HEK293T (cell line): ENCODE measurements around the gene PARG.
"Not testable (repeated sequence)": the region's sequence is repeated elsewhere in the genome, so short reads cannot be mapped to it uniquely, and the experiment has no call there.

Experiments used
- BHLHE40 ChIP-seq: fragments of 450-650 bp; IDR thresholded peaks from 2 replicates; pipeline ENCODE4 v1.6.1; 2016; ENCODE audit warnings: mild to moderate bottlenecking, moderate library complexity, borderline replicate concordance
- FOXA1 ChIP-seq: fragments of 450-650 bp; IDR thresholded peaks from 2 replicates; pipeline ENCODE4 v1.6.1; 2016; ENCODE audit warnings: mild to moderate bottlenecking
- FOXK2 ChIP-seq: fragments of 450-650 bp; IDR thresholded peaks from 2 replicates; pipeline ENCODE4 v1.6.1; 2016; ENCODE audit warnings: mild to moderate bottlenecking
- HDGF ChIP-seq: fragments of 450-650 bp; IDR thresholded peaks from 2 replicates; pipeline ENCODE4 v1.6.1; 2017; ENCODE audit warnings: antibody characterized with exemption, borderline replicate concordance
- NFRKB ChIP-seq: fragments of 450-650 bp; IDR thresholded peaks from 2 replicates; pipeline ENCODE4 v1.6.1; 2016; ENCODE audit warnings: mild to moderate bottlenecking, moderate library complexity
- SP1 ChIP-seq: fragments of 450-650 bp; IDR thresholded peaks from 2 replicates; pipeline ENCODE4 v1.6.1; 2017
- TARDBP ChIP-seq: fragments of 450-650 bp; IDR thresholded peaks from 2 replicates; pipeline ENCODE4 v1.6.1; 2016
- ZNF384 ChIP-seq: fragments of 450-650 bp; IDR thresholded peaks from 2 replicates; pipeline ENCODE4 v1.6.1; 2016
- TF ChIP-seq, protein P1 (sequence below): fragments of 450-650 bp; IDR thresholded peaks from 2 replicates; pipeline ENCODE4 v1.6.1; 2016

DNA sequence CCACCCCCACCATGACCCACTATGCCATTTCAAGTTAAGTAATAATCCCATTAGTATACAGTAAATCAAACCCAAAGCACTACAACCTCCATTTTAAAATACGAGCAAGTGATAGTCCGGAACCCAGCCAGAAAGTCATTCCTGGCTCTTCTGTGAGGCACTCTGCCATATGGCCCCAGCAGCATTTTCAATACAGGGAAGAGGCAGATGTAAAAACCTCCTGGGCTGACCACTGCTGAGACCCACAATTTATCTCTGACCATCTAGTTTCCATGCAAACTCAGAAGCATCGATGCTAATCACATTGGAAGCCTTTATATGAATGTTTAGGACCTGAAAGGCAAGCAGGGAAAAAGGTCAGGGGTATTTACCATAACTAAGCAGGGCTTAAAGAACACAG is 69.1 kb downstream of the PARG start:
- not testable (repeated sequence) for TF ChIP-seq TARDBP, BHLHE40, ZNF384, SP1, FOXA1, FOXK2, HDGF, NFRKB
- TF ChIP-seq, protein P1, sequence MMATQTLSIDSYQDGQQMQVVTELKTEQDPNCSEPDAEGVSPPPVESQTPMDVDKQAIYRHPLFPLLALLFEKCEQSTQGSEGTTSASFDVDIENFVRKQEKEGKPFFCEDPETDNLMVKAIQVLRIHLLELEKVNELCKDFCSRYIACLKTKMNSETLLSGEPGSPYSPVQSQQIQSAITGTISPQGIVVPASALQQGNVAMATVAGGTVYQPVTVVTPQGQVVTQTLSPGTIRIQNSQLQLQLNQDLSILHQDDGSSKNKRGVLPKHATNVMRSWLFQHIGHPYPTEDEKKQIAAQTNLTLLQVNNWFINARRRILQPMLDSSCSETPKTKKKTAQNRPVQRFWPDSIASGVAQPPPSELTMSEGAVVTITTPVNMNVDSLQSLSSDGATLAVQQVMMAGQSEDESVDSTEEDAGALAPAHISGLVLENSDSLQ: not testable (repeated sequence)
